ENCODE data around the gene WDR87.

DNA sequence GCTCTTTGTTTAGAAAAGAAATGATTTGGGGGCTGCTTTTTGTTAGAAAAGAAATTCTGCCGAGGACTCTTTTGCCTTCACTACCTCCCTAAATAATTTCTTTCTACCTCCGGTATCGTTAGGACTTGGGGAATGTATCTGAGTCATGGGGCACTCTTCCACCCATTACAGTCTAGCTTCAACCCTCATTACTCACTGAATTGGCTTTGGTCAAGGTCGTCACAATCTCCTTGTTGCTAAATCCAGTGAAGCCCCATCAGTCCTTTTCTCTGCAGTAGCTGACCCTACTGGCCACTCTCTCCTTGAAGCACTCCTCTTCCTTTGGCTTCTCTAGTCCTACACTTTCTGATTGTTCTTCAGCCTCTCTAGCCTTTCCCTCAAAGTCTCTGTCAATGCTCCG, 34.0 kb downstream of the WDR87 start:
- TF ChIP-seq, protein P1, sequence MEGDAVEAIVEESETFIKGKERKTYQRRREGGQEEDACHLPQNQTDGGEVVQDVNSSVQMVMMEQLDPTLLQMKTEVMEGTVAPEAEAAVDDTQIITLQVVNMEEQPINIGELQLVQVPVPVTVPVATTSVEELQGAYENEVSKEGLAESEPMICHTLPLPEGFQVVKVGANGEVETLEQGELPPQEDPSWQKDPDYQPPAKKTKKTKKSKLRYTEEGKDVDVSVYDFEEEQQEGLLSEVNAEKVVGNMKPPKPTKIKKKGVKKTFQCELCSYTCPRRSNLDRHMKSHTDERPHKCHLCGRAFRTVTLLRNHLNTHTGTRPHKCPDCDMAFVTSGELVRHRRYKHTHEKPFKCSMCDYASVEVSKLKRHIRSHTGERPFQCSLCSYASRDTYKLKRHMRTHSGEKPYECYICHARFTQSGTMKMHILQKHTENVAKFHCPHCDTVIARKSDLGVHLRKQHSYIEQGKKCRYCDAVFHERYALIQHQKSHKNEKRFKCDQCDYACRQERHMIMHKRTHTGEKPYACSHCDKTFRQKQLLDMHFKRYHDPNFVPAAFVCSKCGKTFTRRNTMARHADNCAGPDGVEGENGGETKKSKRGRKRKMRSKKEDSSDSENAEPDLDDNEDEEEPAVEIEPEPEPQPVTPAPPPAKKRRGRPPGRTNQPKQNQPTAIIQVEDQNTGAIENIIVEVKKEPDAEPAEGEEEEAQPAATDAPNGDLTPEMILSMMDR (IDR thresholded peaks at IDR 0.05; ENCODE audit: control extremely low read depth in 1 of 3, insufficient read depth in 1 of 3, low read depth in 1 of 3, low read length in 3 of 3): no peak
- TF ChIP-seq EGR1 (IDR thresholded peaks at IDR 0.05; ENCODE audit: borderline replicate concordance, low read depth, low read length): no peak
- TF ChIP-seq CREB1 (IDR thresholded peaks at IDR 0.05): no peak

Data from H1 (cell line).